Choroid plexus epithelial cell (primary cell): ENCODE data around the gene TNFSF10.

Experiments
- DNase-seq: peaks from one replicate; pipeline ENCODE4 v3.0.0-alpha.2; 2010; ENCODE audit warnings: low read depth
- H3K4me3 ChIP-seq: 2 replicates; pipeline ENCODE4 v1.5.1; 2011; ENCODE audit warnings: low read depth, mild to moderate bottlenecking, control low read depth, low read length, moderate library complexity
- CTCF ChIP-seq: conservative IDR thresholded peaks from 2 replicates; pipeline ENCODE4 v1.5.1; 2011; ENCODE audit warnings: low read depth, mild to moderate bottlenecking, control low read depth, inconsistent platforms, low read length, moderate library complexity

TNFSF10 gene

GRCh38 chr3:172537507-172538158 is 14.4 kb upstream of the TNFSF10 start:
- no peak overlapping the region for H3K4me3 ChIP-seq
- no peak for TF ChIP-seq CTCF
- no peak for DNase-seq

GRCh38 chr3:172536993-172537419 is 13.8 kb upstream of the TNFSF10 start:
- TF ChIP-seq CTCF = no peak
- H3K4me3 ChIP-seq = no peak overlapping the region
- no peak for DNase-seq

GRCh38 chr3:172536505-172536904 is 13.3 kb upstream of the TNFSF10 start:
- TF ChIP-seq CTCF = no peak
- no peak overlapping the region for H3K4me3 ChIP-seq
- DNase-seq = no peak

- TF ChIP-seq CTCF = no peak
- no peak overlapping the region for H3K4me3 ChIP-seq
- DNase-seq = peak; percentile 49
Measured at GRCh38 chr3:172530566-172530965, 7.3 kb upstream of the TNFSF10 start.

- DNase-seq = no peak
- TF ChIP-seq CTCF = no peak
- no peak overlapping the region for H3K4me3 ChIP-seq
Measured at GRCh38 chr3:172530101-172530561, 6.9 kb upstream of the TNFSF10 start.

GRCh38 chr3:172528677-172529076 is 5.4 kb upstream of the TNFSF10 start:
- no peak for TF ChIP-seq CTCF
- H3K4me3 ChIP-seq = no peak overlapping the region
- DNase-seq = no peak

- H3K4me3 ChIP-seq = no peak overlapping the region
- TF ChIP-seq CTCF = no peak
- DNase-seq = no peak
Measured at GRCh38 chr3:172527306-172527705, 4.1 kb upstream of the TNFSF10 start.
